Measurements from ENCODE around the gene ASPG.
A peak's percentile ranks its signal among the peaks of the same experiment; 100 is the strongest.

ASPG gene

GRCh38 chr14:104085032-104085888 lies at the start of gene ASPG:
TSS of gene ASPG (plus strand) at chr14:104085700. CDS start at chr14:104085771, 71 bp downstream.
- DNase-seq = no peak

DNA sequence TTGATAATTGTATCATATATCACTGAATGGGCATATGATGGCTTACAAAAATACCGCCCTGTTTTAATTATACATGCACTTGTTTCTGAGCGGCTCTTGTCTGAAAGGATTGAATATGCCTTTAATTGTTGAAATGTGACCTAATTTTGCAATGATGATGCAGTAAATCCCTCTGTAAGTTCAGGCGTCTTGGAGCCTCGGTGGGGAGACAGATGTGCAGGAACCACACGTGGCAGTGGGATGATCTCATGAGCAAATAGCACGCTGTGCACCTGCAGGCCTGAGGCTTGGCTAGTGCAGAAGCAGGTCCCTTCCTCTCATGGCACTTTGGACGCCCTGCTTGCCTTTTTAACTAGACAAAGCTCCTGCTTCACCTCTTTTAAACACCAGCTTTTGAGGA lies 49.3 kb upstream of the ASPG start:
- no peak for DNase-seq

- no peak for DNase-seq
These were observed 48.4 kb upstream of the ASPG start for GRCh38 chr14:104037074-104037473.

DNA sequence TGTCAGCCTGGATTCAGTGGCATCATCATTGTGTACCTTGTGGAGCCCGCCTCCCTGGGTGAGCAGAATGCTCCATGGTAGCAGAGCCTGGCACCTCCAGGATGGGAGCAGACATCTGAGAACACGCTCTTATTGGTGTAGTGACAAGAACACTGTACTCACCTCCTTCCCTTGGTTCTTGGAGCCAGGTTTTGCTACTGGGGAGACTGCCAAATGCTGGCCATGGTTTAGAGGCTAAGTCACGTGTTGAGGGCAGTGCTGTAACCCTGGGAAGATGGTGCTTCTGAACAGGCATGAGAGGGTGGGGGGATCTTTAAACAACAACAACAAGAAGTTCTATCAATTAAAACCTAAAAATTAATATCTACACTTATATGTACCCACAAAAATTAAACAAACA lies 47.6 kb upstream of the ASPG start:
- no peak for DNase-seq

DNA sequence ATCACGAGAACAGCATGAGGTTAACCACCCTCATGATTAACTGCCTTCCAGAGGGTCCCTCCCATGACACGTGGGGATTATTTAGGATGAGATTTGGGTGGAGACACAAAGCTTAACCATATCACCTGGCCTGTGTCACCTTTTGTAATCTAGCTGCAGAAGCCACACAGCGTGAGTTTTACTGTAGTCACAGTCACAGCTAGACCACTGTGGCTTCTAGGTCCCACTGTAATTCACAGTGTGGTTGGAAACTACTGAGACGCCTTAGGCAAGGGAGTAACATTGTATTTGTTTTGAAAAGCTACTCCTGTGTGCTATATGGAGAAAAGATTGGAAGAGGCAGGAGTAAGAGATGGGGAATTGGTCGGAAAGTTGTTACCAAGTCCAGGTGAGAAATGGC lies 46.3 kb upstream of the ASPG start:
- no peak for DNase-seq

DNA sequence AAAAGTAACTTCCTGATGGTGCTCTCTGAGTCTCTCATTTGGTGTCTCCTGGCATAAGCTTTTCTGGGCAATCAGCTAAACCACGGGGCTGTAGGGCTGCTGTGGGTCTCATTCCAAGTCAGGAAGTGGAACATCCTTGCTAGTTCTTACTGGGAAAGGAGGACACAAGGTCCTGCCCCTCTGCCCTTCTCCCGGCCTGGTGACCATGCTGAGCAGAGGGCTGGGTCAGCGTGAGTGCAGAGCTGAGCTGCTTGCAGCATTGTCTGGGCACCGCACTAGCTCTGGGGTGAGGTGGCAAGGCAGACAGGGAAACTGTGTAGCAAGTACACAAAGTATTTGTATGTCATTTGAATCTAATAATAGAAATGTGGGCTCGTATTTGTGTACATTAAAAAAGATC lies 45.0 kb upstream of the ASPG start:
- DNase-seq = no peak

DNA sequence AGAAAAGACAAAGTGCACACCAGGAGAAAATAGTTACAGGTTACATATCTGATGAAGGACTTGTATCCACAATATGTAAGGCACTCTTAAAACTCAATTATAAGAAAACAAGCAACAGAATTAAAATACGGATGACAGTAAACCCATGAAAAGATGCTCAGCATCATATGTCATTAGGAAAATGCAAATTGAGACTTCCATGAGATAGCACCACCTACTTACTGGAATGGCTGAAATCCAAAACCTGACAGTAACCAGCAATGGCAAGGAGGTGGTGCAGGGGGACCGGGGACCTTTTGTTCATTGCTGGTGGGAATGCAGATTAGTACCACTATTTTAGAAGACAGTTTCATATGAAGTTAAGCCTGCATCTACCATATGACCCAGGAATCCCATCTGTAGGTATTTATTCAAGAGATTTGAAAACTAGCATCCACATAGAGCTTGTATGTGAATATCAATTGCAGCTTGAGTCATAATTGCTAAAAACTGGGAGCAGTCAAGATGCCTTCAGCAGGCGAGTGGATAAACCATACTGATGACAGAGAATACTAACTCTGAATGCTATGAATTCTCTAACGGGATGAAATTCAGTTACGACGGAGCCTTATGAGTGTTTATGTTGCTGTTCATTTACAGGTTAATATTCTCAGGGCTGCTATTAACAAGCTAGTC lies 43.9 kb upstream of the ASPG start:
- DNase-seq = no peak

DNA sequence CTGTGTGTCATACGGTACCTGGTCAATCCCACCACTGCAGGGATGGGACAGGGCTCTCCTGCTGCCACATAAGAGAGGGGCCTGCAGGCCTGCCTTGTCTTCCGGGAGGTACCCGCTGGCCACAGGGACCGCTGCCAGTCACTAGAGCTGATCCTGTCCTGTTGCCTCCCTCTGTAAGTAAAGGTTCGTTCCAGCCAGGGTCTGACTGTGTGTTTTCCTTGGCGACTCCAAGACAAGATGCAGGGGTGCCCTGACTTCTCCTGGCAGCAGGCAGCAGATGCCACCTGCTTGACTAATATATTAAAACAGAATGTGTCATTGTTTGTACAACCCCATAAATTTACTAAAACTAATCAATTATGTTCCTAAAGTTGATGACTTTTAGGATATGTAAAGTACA lies 41.5 kb upstream of the ASPG start:
- DNase-seq = no peak

DNA sequence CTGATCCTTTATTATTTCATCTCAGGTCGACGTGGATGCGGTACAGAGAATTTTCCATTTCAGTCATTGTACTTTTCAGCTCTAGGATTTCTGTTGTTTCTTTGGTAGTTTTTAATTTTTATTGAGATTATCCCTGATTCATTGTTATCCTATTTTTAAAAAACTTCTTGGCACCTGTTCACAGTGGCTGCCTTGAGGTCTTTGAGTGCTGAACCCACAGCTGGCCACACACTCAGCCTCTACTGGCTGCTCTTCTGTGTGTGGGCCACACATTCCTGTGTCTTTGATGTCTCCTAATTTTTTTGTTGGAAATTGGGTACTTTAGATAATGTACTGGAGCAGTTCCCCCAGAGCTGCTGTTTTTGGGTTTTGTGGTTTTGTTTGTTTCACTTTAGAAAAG lies 37.7 kb upstream of the ASPG start:
- no peak for DNase-seq

DNA sequence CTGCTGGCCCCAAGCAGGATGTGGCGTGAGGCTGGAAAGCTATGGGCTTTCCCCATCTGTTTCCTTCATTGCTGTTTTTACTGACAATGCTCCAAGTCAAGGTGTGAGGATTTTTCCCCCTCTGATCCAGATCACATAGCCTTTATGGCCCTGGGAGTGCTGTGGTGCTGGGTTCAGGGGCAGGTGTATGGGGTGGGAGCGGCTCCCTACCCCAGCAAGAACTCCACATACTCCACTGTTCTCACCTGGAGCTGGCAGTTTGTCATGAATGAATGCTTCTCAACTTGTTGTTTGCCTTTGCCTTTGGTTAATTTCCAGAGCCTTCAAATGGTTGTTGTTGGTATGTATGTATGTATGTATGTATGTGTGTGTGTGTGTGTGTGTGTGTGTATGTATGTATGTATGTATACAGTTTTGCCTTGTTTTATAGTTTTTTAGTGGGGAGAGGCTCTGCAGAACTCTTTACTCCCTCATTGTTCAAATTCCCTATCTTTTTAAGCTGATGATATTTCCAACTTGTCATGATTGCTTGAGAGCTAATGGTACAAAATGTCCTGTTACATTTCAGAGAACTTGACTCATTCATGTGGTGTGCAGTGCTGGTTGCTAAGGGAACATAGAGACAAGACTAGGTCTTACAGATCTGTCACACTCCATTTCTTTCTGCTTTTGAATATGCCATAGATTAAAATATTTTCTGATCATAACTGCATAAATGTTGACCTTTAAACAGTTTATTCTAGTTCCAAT lies 36.6 kb upstream of the ASPG start:
- DNase-seq = no peak

DNA sequence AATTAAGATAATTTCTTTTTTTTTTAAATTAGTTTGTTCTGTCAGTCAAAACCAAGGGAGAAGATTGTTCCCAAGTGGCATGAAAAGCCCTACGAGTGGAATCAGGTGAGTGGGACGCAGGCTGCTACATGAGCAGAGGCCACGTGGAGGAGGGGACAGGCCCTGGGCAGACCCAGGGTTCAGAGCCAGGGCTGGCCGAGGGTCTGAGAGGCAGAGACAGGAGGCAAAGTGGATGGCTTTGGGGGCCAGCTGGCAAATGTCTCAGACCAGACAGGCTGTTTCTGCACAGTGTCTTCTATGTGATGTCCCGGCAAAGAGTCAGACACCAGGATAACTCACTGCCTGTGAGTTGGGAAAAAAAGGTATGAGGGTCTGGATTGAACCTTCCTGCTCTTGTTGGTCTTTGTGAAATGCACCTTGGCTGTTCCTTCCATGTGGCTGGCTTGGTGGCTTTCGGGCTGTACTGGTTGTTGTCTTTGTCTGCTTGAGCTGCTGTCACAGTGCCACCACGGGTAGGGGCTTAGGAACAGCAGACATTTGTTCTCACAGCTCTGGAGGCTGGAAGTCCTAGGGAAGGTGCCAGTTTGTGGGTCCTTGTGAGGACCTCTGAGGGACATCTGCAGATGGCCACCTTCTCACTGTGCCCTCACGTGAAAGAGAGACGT lies 35.8 kb upstream of the ASPG start:
- no peak for DNase-seq

DNA sequence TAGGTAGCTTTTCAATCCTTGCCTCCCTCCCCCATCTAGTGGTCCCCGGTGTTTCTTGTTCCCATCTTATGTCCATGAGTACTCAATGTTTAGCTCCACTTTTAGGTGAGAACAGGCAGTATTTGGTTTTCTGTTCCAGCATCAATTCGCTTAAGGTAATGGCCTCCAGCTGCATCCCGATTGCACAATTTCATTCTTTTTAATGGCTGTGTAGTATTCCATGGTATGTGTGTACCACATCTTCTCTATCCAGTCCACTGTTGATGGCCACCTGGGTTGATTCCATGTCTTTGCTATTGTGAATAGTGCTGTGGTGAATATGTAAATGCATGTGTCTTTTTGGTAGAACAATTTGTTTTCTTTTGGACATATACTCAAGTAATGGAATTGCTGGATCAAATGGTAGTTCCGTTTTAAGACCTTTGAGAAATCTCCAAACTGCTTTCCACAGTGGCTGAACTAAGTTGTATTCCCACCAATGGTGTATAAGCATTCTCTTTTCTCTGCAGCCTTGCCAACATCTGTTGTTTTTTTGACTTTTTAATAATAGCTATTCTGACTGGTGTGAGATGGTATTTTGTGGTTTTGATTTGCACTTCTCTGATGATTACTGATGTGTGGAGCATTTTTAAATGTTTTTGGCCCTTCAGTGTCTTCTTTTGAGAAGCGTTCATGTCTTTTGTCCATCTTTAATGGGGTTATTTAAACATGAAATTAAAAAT lies 34.2 kb upstream of the ASPG start:
- no peak for DNase-seq

DNA sequence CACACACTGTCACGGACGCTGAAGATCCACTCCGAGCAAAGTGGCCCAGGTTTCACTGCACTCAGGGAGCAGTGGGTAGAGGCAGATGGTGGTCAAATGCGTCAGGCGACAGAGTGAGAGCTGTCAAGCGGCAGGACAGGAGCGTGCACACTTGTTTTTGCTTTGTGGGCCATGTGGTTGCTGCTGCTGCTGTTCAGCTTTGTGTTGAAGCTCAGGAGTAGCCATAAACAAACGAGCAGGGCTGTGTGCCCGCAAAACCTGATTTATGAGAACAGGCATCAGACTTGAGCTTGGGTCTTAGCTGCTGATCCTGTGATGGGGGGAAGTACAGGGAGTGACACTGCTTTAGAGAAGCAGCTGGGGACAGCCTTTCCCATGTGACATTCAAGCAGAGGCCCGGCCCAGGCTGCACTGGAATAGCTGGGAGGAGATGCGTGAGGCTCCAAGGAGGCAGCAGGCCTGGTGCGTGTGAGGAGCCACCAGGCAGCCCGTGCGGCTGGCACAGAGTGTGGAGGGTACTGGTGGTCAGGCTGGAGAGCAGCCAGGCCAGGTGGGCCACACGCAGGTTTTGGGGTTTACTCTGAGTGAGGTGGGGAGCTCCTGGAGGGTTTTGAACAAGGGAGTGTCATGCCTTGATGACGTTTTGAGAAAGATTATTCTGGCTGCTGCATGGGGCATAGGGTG lies 31.1 kb upstream of the ASPG start:
- no peak for DNase-seq

GRCh38 chr14:104062281-104062680 lies 23.2 kb upstream of the ASPG start:
- no peak for DNase-seq

GRCh38 chr14:104064003-104064402 lies 21.5 kb upstream of the ASPG start:
- no peak for DNase-seq

DNA sequence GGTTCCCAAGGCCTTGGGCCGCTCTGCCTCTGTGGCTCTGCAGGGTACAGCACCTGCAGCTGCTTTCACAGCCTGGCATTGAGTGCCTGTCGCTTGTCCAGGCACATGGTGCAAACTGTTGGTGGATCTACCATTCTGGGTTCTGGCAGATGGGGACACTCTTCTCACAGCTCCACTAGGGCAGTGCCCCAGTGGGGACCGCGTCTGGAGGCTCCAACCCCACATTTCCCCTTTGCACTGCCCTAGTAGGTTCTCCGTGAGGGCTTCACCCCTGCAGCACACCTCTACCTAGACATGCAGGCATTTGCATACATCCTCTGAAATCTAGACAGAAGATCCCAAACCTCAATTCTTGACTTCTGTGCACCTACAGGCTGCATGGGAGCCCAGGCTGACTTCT lies 19.2 kb upstream of the ASPG start:
- no peak for DNase-seq

GRCh38 chr14:104066719-104067295 lies 18.7 kb upstream of the ASPG start:
- no peak for DNase-seq

GRCh38 chr14:104069541-104069940 lies 16.0 kb upstream of the ASPG start:
- DNase-seq = no peak

DNA sequence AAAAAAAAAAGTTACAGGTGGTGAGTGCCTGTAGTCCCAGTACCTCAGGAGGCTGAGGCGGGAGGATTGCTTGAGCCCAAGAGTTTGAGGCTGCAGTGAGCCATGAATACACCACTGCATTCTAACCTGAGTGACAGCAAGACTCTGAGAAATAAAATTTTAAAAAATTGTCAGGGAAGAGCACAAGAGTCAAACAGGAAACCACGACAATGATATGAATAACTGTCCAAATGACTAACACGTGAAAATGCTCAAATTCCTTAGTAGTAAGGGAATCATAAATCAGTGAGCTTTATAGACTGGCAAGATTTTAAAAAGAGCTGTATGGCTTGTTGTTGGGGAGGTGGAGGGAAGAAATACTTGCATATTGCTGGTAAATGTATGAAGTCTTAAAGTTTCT lies 12.9 kb upstream of the ASPG start:
- DNase-seq = no peak

DNA sequence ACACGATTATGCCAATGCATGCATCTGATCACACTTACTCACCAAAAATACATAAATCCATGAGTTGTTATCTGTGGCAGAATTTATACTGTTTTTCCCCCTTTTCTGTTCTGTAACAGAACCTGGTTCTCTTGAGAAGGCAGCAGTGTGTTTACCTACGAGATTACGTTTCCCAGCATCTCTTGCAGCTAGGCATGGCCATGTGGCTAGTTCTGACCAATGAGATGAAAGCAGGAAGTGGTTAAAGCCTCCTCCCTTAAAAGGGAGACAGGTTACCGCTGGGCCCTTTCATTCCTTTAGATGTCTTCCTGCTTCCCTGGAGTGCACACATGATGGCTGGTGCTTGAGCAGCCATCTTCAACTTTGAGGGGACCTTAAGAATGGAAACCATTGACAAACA lies 11.7 kb upstream of the ASPG start:
- no peak for DNase-seq

DNA sequence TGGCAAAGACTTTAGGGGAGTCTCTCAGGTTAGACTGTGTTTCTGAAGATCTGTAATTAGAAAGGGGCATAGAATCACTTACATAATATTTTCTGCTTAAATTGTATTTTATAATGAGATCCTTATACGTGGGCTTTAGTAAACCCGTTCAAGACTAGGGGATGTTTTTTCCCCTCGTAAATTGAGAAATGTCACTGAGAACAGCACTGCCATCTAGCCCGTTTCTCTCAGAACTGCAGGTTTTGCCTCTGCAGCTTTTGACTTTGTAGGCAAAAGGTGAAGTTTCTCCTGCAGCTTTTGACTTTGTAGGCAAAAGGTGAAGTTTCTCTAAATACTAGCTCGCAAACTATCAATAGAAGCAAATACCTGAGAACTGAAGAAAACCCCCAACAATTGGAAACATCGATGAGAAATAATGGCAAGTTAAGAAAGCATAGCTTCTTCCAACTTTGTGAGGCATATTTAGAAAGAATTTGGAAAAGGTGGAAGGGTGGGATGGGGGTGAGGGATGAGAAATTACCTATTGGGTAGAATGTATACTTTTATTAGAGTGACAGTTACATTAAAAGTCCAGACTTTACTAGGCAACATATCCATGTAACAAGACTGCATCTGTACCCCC lies 9.9 kb upstream of the ASPG start:
- DNase-seq = peak in 1 of 2 experiments; percentile 1
